Superior temporal gyrus (tissue), 1 donor: Measurements from ENCODE around the gene CYFIP1.

Experiments
- DNase-seq: peaks from one replicate; pipeline ENCODE4 v3.0.0-alpha.2; 2016; ENCODE audit errors: extremely low spot score

The CYFIP1 gene

GRCh38 chr15:22869856-22870255 lies 110.3 kb downstream of the CYFIP1 start:
- no peak for DNase-seq

GRCh38 chr15:22868928-22869327 lies 111.2 kb downstream of the CYFIP1 start:
- DNase-seq, result no peak

GRCh38 chr15:22868495-22868894 lies 111.7 kb downstream of the CYFIP1 start:
- DNase-seq, result no peak

- DNase-seq, result no peak
Observed at GRCh38 chr15:22867886-22868285, 112.3 kb downstream of the CYFIP1 start.

- DNase-seq, result no peak
Observed at GRCh38 chr15:22866079-22866478, 114.1 kb downstream of the CYFIP1 start.

- no peak for DNase-seq
Observed at GRCh38 chr15:22863356-22863755, 116.8 kb downstream of the CYFIP1 start.

- peak; percentile 49 for DNase-seq
Observed at GRCh38 chr15:22861161-22861560, 119.0 kb downstream of the CYFIP1 start.

- no peak for DNase-seq
Observed at GRCh38 chr15:22856659-22857058, 123.5 kb downstream of the CYFIP1 start.

GRCh38 chr15:22855791-22856190 lies 124.4 kb downstream of the CYFIP1 start:
- no peak for DNase-seq

- DNase-seq, result no peak
Observed at GRCh38 chr15:22851513-22851912, 128.7 kb downstream of the CYFIP1 start.

- no peak for DNase-seq
Observed at GRCh38 chr15:22850055-22850454, 130.1 kb downstream of the CYFIP1 start.

GRCh38 chr15:22846073-22846472 lies 134.1 kb downstream of the CYFIP1 start:
- no peak for DNase-seq

GRCh38 chr15:22845289-22845900 lies 134.8 kb downstream of the CYFIP1 start:
- no peak for DNase-seq

GRCh38 chr15:22844421-22845288 lies 135.5 kb downstream of the CYFIP1 start:
- no peak for DNase-seq

GRCh38 chr15:22839046-22839695 lies 141.0 kb downstream of the CYFIP1 start:
- peak; percentile 55 for DNase-seq

- peak; percentile 98 for DNase-seq
Observed at GRCh38 chr15:22838292-22839042, 141.7 kb downstream of the CYFIP1 start, which contains the start of gene NIPA2. Gene NIPA2, plus strand, starts transcription at chr15:22838666. Its CDS starts 13,066 bp downstream, at chr15:22851732.

GRCh38 chr15:22831473-22831872 lies 148.7 kb downstream of the CYFIP1 start:
- DNase-seq, result no peak

GRCh38 chr15:22827125-22827524 lies 153.0 kb downstream of the CYFIP1 start:
- DNase-seq, result no peak

GRCh38 chr15:22823495-22824128 lies 156.6 kb downstream of the CYFIP1 start:
- DNase-seq, result no peak

GRCh38 chr15:22819651-22820050 lies 160.5 kb downstream of the CYFIP1 start:
- no peak for DNase-seq
